Fibroblast of mammary gland (primary cell): Measurements from ENCODE around the gene TMEM254.
"Not testable (repeated sequence)": the region's sequence is repeated elsewhere in the genome, so short reads cannot be mapped to it uniquely, and the experiment has no call there.

Experiments
- DNase-seq: peaks from one replicate; pipeline ENCODE4 v3.0.0-alpha.2; 2010; ENCODE audit warnings: low read depth
- H3K4me3 ChIP-seq: 2 replicates; pipeline ENCODE4 v1.5.1; 2011; ENCODE audit warnings: low read depth, mild to moderate bottlenecking, low read length, moderate library complexity; ENCODE audit not compliant: control insufficient read depth
- TF ChIP-seq, protein P1 (sequence below): conservative IDR thresholded peaks from 2 replicates; pipeline ENCODE4 v1.5.1; 2011; ENCODE audit warnings: low read depth, low read length, inconsistent platforms; ENCODE audit not compliant: control insufficient read depth, insufficient read depth

Gene TMEM254

DNA sequence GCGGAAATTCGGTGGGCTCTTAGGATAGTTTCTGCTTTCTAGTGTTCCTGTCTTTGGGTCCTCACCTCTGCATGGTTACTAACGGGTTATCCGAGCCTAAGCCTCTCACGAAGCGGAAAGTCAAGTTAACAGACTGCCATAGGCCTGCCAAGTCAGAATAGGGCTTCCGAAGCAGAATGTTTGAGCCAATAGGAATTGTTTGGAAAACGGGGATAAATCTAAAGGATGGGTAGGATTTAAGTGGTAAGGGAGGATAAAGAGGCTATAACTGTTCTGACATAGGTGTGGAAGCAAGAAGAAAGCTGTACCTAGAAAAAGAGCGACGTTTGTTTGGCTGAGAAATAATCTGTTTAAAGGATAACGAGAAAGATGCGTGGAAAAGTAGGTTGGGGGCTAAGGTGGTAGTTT, 851 bp downstream of the TMEM254 start:
- TF ChIP-seq, protein P1, sequence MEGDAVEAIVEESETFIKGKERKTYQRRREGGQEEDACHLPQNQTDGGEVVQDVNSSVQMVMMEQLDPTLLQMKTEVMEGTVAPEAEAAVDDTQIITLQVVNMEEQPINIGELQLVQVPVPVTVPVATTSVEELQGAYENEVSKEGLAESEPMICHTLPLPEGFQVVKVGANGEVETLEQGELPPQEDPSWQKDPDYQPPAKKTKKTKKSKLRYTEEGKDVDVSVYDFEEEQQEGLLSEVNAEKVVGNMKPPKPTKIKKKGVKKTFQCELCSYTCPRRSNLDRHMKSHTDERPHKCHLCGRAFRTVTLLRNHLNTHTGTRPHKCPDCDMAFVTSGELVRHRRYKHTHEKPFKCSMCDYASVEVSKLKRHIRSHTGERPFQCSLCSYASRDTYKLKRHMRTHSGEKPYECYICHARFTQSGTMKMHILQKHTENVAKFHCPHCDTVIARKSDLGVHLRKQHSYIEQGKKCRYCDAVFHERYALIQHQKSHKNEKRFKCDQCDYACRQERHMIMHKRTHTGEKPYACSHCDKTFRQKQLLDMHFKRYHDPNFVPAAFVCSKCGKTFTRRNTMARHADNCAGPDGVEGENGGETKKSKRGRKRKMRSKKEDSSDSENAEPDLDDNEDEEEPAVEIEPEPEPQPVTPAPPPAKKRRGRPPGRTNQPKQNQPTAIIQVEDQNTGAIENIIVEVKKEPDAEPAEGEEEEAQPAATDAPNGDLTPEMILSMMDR: no peak
- peak overlapping the region; percentile 96 for H3K4me3 ChIP-seq
- DNase-seq: no peak

DNA sequence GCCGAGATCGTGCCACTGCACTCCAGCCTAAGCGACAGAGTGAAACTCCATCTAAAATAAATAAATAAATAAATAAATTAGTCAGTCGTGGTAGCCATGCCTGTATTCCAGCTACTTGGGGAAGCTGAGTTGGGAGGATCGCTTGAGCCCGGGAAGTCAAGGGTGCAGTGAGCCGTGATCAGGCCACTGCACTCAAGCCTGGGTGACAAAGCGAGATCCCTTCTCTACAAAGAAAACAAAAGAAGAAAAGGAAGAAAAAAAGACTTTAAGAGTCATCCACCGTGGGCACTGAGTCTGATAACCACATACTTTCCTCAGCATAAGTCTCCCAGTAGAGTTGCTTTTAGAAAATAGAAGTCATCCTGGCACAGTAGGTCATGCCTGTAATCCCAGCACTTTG, 2.6 kb downstream of the TMEM254 start:
- TF ChIP-seq, protein P1: no peak
- DNase-seq: no peak
- no peak overlapping the region for H3K4me3 ChIP-seq

DNA sequence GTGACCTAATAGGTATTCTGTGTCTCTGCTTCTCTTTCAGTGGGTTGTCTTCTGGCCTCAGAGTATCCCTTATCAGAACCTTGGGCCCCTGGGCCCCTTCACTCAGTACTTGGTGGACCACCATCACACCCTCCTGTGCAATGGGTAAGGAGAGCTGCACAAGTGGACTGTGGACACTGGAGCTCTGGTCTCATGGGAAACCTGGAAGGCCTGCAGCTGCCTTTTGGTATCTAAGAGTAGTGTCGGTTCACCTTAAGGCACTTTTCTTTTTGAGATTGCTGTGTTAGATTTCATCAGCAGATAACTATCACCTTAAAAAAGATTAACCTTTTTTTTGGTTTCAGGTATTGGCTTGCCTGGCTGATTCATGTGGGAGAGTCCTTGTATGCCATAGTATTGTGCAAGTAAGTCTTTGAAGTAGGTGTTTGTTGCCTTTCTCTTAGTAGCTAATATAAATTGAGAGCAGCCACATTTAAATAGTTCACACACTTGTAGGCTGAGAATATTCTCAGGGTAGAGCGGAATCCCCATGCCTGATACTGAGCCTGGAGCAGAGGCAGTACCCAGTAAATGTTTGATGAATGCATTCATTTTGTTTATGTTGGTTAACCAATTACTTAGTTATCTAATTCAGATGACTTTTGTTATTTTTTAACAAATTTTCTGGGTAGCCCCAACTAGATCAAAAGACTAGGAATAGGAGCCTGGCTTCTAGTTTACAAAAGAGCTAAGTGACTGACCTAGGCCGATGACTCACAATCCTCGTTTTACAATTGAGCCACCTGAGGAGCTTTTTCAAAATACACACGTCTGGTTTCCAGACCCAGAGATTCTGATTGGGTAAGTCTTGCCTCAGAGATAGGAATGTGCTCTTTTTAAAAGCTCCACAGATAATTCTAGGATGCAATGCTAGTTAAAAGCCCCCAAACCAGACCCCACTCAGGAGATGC, 3.6 kb downstream of the TMEM254 start:
- TF ChIP-seq, protein P1: no peak
- no peak overlapping the region for H3K4me3 ChIP-seq
- peak; percentile 42 for DNase-seq

DNA sequence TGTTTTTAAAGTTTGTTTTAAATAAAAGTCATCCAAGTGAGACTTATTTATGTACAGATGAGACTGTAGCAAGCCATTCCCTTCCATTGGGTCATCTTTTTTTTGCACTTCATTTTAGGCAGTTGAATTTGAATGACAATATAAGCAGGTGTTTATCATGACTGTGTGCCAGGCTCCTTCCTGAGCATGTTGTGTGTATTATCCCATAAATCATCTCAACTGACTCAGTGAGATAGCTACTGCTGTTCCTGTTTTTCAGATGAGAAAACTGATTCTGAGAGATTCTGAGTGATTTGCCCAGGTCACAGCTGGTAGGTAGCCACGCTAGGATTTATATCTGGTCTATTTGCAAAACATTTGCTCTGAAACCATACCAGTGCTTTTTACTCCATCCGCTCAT, 11.7 kb downstream of the TMEM254 start:
- TF ChIP-seq, protein P1: no peak
- DNase-seq: no peak
- no peak overlapping the region for H3K4me3 ChIP-seq

DNA sequence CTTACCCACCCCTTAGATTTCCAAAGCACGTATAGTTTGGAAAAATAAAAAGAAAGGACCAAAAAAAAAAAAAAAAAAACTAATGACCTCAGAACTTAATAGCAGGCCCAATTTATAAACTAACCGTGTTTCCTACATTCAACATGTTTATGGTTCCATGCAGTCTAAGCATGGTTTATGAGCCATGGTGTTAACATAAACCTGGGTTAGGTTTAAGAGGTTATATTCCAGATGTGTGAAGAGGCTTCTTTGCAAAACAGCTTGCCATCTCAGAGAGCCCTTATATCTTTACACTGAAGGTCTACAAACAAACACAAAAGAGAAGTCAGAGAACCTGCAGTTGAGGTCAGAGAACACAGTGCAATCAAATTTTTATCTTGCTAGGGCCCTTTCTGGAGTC, 15.8 kb downstream of the TMEM254 start:
- H3K4me3 ChIP-seq: no peak overlapping the region
- DNase-seq: no peak

DNA sequence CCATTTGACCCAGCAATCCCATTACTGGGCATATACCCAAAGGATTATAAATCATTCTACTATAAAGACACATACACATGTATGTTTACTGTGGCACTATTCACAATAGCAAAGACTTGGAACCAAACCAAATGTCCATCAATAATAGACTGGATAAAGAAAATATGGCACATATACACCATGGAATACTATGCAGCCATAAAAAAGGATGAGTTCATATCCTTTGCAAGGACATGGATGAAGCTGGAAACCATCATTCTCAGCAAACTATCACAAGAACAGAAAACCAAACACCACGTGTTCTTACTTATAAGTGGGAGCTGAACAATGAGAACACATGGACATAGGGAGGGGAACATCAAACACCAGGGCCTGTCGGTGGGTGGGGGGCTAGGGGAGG, 19.8 kb downstream of the TMEM254 start:
- not testable (repeated sequence) for DNase-seq, H3K4me3 ChIP-seq

More for the DNA sequence above, 15.8 kb downstream of the TMEM254 start:
- TF ChIP-seq, protein P1: no peak

DNA sequence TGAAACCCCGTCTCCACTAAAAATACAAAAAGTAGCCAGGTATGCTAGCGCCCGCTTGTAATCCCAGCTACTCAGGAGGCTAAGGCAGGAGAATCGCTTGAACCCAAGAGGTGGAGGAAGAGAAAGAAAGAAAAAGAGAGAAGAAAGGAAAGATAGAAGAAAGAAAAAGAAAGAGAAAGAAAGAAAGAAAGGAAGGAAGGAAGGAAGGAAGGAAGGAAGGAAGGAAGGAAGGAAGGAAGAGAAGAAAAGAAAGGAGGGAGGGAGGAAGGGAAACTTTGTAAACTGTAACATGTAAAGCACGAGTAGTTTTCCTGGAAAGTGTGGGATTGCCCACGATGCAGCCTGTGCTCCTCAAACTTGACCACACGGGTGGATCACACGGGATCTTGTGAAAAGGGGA, 20.8 kb downstream of the TMEM254 start:
- not testable (repeated sequence) for H3K4me3 ChIP-seq, DNase-seq

DNA sequence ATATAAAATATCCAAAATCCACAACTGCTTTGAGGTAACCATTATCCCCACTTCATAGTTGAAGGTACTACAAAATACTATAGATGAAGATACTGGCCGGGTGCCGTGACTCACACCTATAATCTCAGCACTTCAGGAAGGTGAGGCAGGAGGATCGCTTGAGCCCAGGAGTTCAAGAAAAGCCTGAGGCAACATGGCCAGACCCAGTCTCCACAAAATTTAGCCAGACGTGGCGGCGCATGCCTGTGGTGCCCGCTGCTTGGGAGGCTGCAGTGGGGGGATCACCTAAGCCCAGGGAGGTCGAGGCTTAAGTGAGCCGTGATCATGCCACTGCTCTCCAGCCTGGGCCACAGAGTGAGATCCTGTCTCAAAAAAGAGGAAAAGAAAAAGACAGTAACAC, 21.7 kb downstream of the TMEM254 start:
- no peak overlapping the region for H3K4me3 ChIP-seq
- TF ChIP-seq, protein P1: no peak
- no peak for DNase-seq
